ENCODE results near the gene PRRX2. TPM values are rescaled to one million over a fixed set of nuclear protein-coding genes. Genes with fewer than 3 reads are reported as not detected.

The PRRX2 gene
- total RNA-seq, 1 donor from 2014 or later = 20.8 TPM

- Mint-ChIP-seq H3K27me3 (no peaks in the 10 kb centered on the region), H3K36me3 (no peaks in the 10 kb centered on the region), H3K9me3 (no peaks in the 10 kb centered on the region), H3K4me1 (ENCODE audit: unreplicated experiment) (peaks cover 45% of the 10 kb centered on the region), H3K4me3 (no peak overlapping the region), H3K27ac (no peak overlapping the region)
- DNase-seq (ENCODE audit: extremely low spot score, unreplicated experiment) = no peak
- TF ChIP-seq CTCF (conservative IDR thresholded peaks at IDR 0.05) = no peak
Measured at GRCh38 chr9:129708793-129709192, 43.3 kb downstream of the PRRX2 start.

GRCh38 chr9:129709438-129710168 is 44.2 kb downstream of the PRRX2 start:
- no peak for TF ChIP-seq CTCF (conservative IDR thresholded peaks at IDR 0.05)
- Mint-ChIP-seq H3K9me3 (no peaks in the 10 kb centered on the region), H3K4me1 (ENCODE audit: unreplicated experiment) (peaks cover 39% of the 10 kb centered on the region), H3K4me3 (no peak overlapping the region), H3K36me3 (no peaks in the 10 kb centered on the region), H3K27me3 (no peaks in the 10 kb centered on the region), H3K27ac (no peak overlapping the region)
- DNase-seq (ENCODE audit: extremely low spot score, unreplicated experiment) = no peak

- no peaks in the 10 kb centered on the region for H3K27me3 Mint-ChIP-seq
- peaks cover 44% of the 10 kb centered on the region for H3K4me1 Mint-ChIP-seq (ENCODE audit: unreplicated experiment)
- TF ChIP-seq CTCF (conservative IDR thresholded peaks at IDR 0.05) = no peak
- no peak overlapping the region for H3K4me3 Mint-ChIP-seq
- no peak overlapping the region for H3K27ac Mint-ChIP-seq
- no peaks in the 10 kb centered on the region for H3K36me3 Mint-ChIP-seq
- no peak for DNase-seq (ENCODE audit: extremely low spot score, unreplicated experiment)
- no peaks in the 10 kb centered on the region for H3K9me3 Mint-ChIP-seq
Measured at GRCh38 chr9:129710169-129710453, 44.7 kb downstream of the PRRX2 start.

- DNase-seq (ENCODE audit: extremely low spot score, unreplicated experiment) = no peak
- H3K9me3 Mint-ChIP-seq = no peaks in the 10 kb centered on the region
- H3K36me3 Mint-ChIP-seq = no peaks in the 10 kb centered on the region
- H3K4me3 Mint-ChIP-seq = peak overlapping the region; percentile 47
- peaks cover 4% of the 10 kb centered on the region for H3K27me3 Mint-ChIP-seq
- TF ChIP-seq CTCF (conservative IDR thresholded peaks at IDR 0.05) = no peak
- peaks cover 49% of the 10 kb centered on the region for H3K4me1 Mint-ChIP-seq (ENCODE audit: unreplicated experiment)
- peak overlapping the region; percentile 34 for H3K27ac Mint-ChIP-seq
Measured at GRCh38 chr9:129712634-129713401, 47.4 kb downstream of the PRRX2 start.

- no peaks in the 10 kb centered on the region for H3K9me3 Mint-ChIP-seq
- no peak for TF ChIP-seq CTCF (conservative IDR thresholded peaks at IDR 0.05)
- H3K4me1 Mint-ChIP-seq (ENCODE audit: unreplicated experiment) = peaks cover 45% of the 10 kb centered on the region
- peaks cover 4% of the 10 kb centered on the region for H3K27me3 Mint-ChIP-seq
- H3K4me3 Mint-ChIP-seq = no peak overlapping the region
- no peaks in the 10 kb centered on the region for H3K36me3 Mint-ChIP-seq
- H3K27ac Mint-ChIP-seq = no peak overlapping the region
- no peak for DNase-seq (ENCODE audit: extremely low spot score, unreplicated experiment)
Measured at GRCh38 chr9:129713402-129713679, 47.9 kb downstream of the PRRX2 start.

Measured in type B pancreatic cell (in vitro differentiated cells).